Measurements from ENCODE around the gene ARMCX4. TPM values are rescaled to one million over a fixed set of nuclear protein-coding genes. Genes with fewer than 3 reads are reported as not detected.

Gene ARMCX4
- total RNA-seq, 1 experiment from 2014 or later, result 0.15 TPM

Other genes with a start within 250 kb of the ARMCX4 start
- 0.22 TPM for gene TAF7L, start 194.1 kb upstream of the ARMCX4 start, total RNA-seq (2021; ENCODE audit: unreplicated experiment)
- gene TIMM8A, start 136.7 kb upstream of the ARMCX4 start, total RNA-seq (2021; ENCODE audit: unreplicated experiment), result 24.9 TPM
- gene BTK, start 99.3 kb upstream of the ARMCX4 start, total RNA-seq (2021; ENCODE audit: unreplicated experiment), result 0.37 TPM
- gene RPL36A, start 94.4 kb upstream of the ARMCX4 start, total RNA-seq (2021; ENCODE audit: unreplicated experiment), result 360 TPM
- 40.8 TPM for gene GLA, start 77.5 kb upstream of the ARMCX4 start, total RNA-seq (2021; ENCODE audit: unreplicated experiment)
- gene HNRNPH2, start 77.2 kb upstream of the ARMCX4 start, total RNA-seq (2021; ENCODE audit: unreplicated experiment), result 49.8 TPM
- 0.15 TPM for gene ARMCX1, start 65.1 kb downstream of the ARMCX4 start, total RNA-seq (2021; ENCODE audit: unreplicated experiment)
- 32.2 TPM for gene ARMCX6, start 132.5 kb downstream of the ARMCX4 start, total RNA-seq (2021; ENCODE audit: unreplicated experiment)
- gene ARMCX3, start 137.7 kb downstream of the ARMCX4 start, total RNA-seq (2021; ENCODE audit: unreplicated experiment), result 16.8 TPM
- gene ARMCX2, start 174.4 kb downstream of the ARMCX4 start, total RNA-seq (2021; ENCODE audit: unreplicated experiment), result 0.17 TPM

Data from HCT116 (cell line).